ENCODE data around the gene ATP6V0B.

DNA sequence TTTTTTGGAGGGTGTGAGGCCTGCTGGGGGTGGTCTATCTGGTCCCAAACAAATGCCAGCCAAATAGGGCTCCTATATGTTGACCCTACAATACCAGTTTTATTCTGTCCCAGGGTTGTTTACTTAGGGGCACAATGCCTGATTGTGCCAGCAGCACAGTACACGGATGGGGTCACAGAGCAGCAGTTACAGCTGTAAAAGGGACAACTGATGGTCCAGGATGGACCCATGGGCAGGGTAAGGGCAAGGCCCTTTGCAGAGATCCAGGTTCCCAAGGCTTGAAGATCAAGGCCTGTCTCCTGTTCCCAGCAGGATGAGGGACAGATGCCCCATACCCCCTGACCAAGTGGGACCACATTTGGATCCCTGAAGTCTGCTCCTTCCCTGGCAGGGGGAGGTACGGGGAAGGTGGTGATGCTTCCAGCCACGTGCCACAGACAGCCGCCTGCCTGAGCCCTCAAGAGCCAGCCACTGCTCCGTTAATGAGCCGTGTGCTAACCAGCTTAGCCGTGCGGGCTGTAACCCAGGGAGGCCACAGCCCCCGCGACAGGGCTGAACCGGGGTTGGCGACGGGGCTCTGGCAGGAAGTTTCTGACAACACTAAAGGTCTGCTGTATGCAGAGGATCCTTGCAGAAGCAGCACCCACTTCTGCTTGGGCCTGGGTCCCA lies 38.3 kb downstream of the ATP6V0B start:
- TF ChIP-seq, protein P1, sequence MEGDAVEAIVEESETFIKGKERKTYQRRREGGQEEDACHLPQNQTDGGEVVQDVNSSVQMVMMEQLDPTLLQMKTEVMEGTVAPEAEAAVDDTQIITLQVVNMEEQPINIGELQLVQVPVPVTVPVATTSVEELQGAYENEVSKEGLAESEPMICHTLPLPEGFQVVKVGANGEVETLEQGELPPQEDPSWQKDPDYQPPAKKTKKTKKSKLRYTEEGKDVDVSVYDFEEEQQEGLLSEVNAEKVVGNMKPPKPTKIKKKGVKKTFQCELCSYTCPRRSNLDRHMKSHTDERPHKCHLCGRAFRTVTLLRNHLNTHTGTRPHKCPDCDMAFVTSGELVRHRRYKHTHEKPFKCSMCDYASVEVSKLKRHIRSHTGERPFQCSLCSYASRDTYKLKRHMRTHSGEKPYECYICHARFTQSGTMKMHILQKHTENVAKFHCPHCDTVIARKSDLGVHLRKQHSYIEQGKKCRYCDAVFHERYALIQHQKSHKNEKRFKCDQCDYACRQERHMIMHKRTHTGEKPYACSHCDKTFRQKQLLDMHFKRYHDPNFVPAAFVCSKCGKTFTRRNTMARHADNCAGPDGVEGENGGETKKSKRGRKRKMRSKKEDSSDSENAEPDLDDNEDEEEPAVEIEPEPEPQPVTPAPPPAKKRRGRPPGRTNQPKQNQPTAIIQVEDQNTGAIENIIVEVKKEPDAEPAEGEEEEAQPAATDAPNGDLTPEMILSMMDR (conservative IDR thresholded peaks at IDR 0.05; ENCODE audit: low read depth in 2 of 2), result no peak
- TF ChIP-seq EZH2 (IDR thresholded peaks at IDR 0.05; ENCODE audit: low read depth, unreplicated experiment), result no peak
- TF ChIP-seq REST (IDR thresholded peaks at IDR 0.05; ENCODE audit: unreplicated experiment), result no peak
- TF ChIP-seq POLR2AphosphoS5 (IDR thresholded peaks at IDR 0.05; ENCODE audit: low read depth), result no peak
- TF ChIP-seq CREB1 (CRISPR knock-in tag; IDR thresholded peaks at IDR 0.05; ENCODE audit: low read depth), result no peak
- TF ChIP-seq EZH2phosphoT487 (IDR thresholded peaks at IDR 0.05; ENCODE audit: unreplicated experiment), result no peak
- no peak for TF ChIP-seq ZNF331 (CRISPR knock-in tag; IDR thresholded peaks at IDR 0.05; ENCODE audit: low read depth)
- TF ChIP-seq ETS1 (IDR thresholded peaks at IDR 0.05), result no peak
- no peak for TF ChIP-seq NANOG (IDR thresholded peaks at IDR 0.05; ENCODE audit: borderline replicate concordance)
- no peak for TF ChIP-seq JUNB (IDR thresholded peaks at IDR 0.05; ENCODE audit: unreplicated experiment)
- TF ChIP-seq STAT1 (IDR thresholded peaks at IDR 0.05; ENCODE audit: unreplicated experiment), result no peak
